SK-N-SH (cell line): ENCODE data around the gene TINAGL1. TPM values are rescaled to one million over a fixed set of nuclear protein-coding genes. Genes with fewer than 3 reads are reported as not detected.

ENCODE experiments used
- CTCF ChIA-PET: fragments of 300-600, 350-600 bp; formaldehyde crosslinking; extraction: SDS; loops from one replicate; lab custom pipeline; 2021; lab: Yijun Ruan, JAX
- POLR2A ChIA-PET: fragments of 350-600 bp; sonication (Branson Sonifier 250); formaldehyde crosslinking; extraction: SDS; loops from one replicate; lab custom pipeline; 2020; ENCODE audit warnings: antibody characterized with exemption, inconsistent platforms; lab: Yijun Ruan, JAX
- DNase-seq: peaks from one replicate; pipeline ENCODE4 v3.0.0; 2012
- H2AFZ ChIP-seq: fragments of 200-600 bp; sonication (generic); 2 replicates; pipeline ENCODE4 v1.8.1; 2016; ENCODE audit warnings: antibody characterized with exemption, mild to moderate bottlenecking, low read depth
- H3F3A ChIP-seq: fragments of 200-600 bp; sonication (generic); replicated peaks from 2 replicates; pipeline ENCODE3; 2016; ENCODE audit warnings: antibody characterized with exemption, mild to moderate bottlenecking; ENCODE audit not compliant: insufficient read depth
- H3K27ac ChIP-seq, 2 experiments: fragments of 200-500 bp in 1 of 2; fragments of 200-600 bp in 1 of 2; sonication (Bioruptor generic) in 1 of 2; sonication (generic), shearing (Covaris generic) in 1 of 2; 2 replicates each; pipeline versions ENCODE4 v1.5.1 to v1.6.1; 2014 to 2016; ENCODE audit warnings: low read depth in 2 of 2, inconsistent platforms in 1 of 2, low read length in 1 of 2, mild to moderate bottlenecking in 1 of 2, mixed read lengths in 1 of 2
- H3K27me3 ChIP-seq: fragments of 200-600 bp; sonication (generic), shearing (Covaris generic); 2 replicates; pipeline ENCODE4 v1.6.1; 2016; ENCODE audit warnings: mixed run types; ENCODE audit not compliant: insufficient read depth
- H3K36me3 ChIP-seq, 2 experiments: fragments of 200-500 bp in 1 of 2; fragments of 200-600 bp in 1 of 2; sonication (Bioruptor generic) in 1 of 2; sonication (generic) in 1 of 2; replicated peaks in 1 of 2; 2 replicates each; pipeline versions ENCODE3 to v1.5.1; 2014 to 2016; ENCODE audit warnings: low read length in 1 of 2, mild to moderate bottlenecking in 1 of 2; ENCODE audit not compliant: insufficient read depth in 2 of 2, control insufficient read depth in 1 of 2
- H3K4me1 ChIP-seq, 2 experiments: fragments of 200-500 bp in 1 of 2; fragments of 200-600 bp in 1 of 2; sonication (Bioruptor generic) in 1 of 2; sonication (generic), shearing (Covaris generic) in 1 of 2; 2 replicates each; pipeline versions ENCODE4 v1.5.1 to v1.6.1; 2014 to 2016; ENCODE audit warnings: low read depth in 1 of 2, low read length in 1 of 2, mixed run types in 1 of 2; ENCODE audit not compliant: insufficient read depth in 2 of 2, control insufficient read depth in 1 of 2
- H3K4me2 ChIP-seq: fragments of 200-600 bp; sonication (generic), shearing (Covaris generic); 2 replicates; pipeline ENCODE4 v1.6.1; 2017; ENCODE audit warnings: mixed run types
- H3K4me3 ChIP-seq, 2 experiments: fragments of 200-500 bp in 1 of 2; fragments of 200-600 bp in 1 of 2; sonication (Bioruptor generic) in 1 of 2; sonication (generic), shearing (Covaris generic) in 1 of 2; 2 replicates each; pipeline versions ENCODE4 v1.5.1 to v1.8.1; 2014 to 2016; ENCODE audit warnings: low read depth in 2 of 2, inconsistent platforms in 1 of 2, low read length in 1 of 2, mild to moderate bottlenecking in 1 of 2, mixed read lengths in 1 of 2, moderate library complexity in 1 of 2
- H3K79me2 ChIP-seq: fragments of 200-600 bp; sonication (generic); 2 replicates; pipeline ENCODE4 v1.8.1; 2017; ENCODE audit warnings: mild to moderate bottlenecking; ENCODE audit not compliant: insufficient read depth
- H3K9ac ChIP-seq: fragments of 200-600 bp; sonication (generic); 2 replicates; pipeline ENCODE4 v1.6.1; 2017; ENCODE audit warnings: mixed run types
- H3K9me2 ChIP-seq: fragments of 200-600 bp; sonication (generic); 2 replicates; pipeline ENCODE4 v1.6.1; 2017; ENCODE audit warnings: mixed run types
- H3K9me3 ChIP-seq: fragments of 200-600 bp; sonication (generic); 2 replicates; pipeline ENCODE4 v1.6.1; 2017; ENCODE audit warnings: mixed run types, mild to moderate bottlenecking, moderate library complexity
- H4K20me1 ChIP-seq: fragments of 200-600 bp; sonication (generic); 2 replicates; pipeline ENCODE4 v1.6.1; 2017; ENCODE audit warnings: mild to moderate bottlenecking, mixed run types; ENCODE audit not compliant: insufficient read depth
- ELF1 ChIP-seq: IDR thresholded peaks from 2 replicates; pipeline ENCODE4 v1.4.0; 2012
- EP300 ChIP-seq, 2 experiments: IDR thresholded peaks; 2 replicates each; pipeline versions ENCODE4 v1.4.0 to v1.6.1; 2012; ENCODE audit warnings: borderline replicate concordance in 1 of 2, low read depth in 1 of 2, low read length in 1 of 2
- GABPA ChIP-seq: IDR thresholded peaks from 2 replicates; pipeline ENCODE4 v1.4.0; 2012; ENCODE audit warnings: low read depth, mild to moderate bottlenecking
- NFIC ChIP-seq: IDR thresholded peaks from 2 replicates; pipeline ENCODE4 v1.4.0; 2012; ENCODE audit warnings: borderline replicate concordance
- NRF1 ChIP-seq: IDR thresholded peaks from 2 replicates; pipeline ENCODE4 v1.6.1; 2012; ENCODE audit warnings: low read depth, mild to moderate bottlenecking, low read length
- POLR2AphosphoS5 ChIP-seq: IDR thresholded peaks from 2 replicates; pipeline ENCODE4 v1.6.1; 2012; ENCODE audit warnings: low read depth, low read length
- RAD21 ChIP-seq: IDR thresholded peaks from 2 replicates; pipeline ENCODE4 v1.6.1; 2012; ENCODE audit warnings: mild to moderate bottlenecking, low read length
- RCOR1 ChIP-seq: fragments of 150-350 bp; IDR thresholded peaks from 2 replicates; pipeline ENCODE4 v1.6.1; 2017; ENCODE audit warnings: antibody characterized with exemption, low read length
- RXRA ChIP-seq: IDR thresholded peaks from 2 replicates; pipeline ENCODE4 v1.4.0; 2012; ENCODE audit warnings: low read depth, mild to moderate bottlenecking, borderline replicate concordance
- SIN3A ChIP-seq: IDR thresholded peaks from 2 replicates; pipeline ENCODE4 v1.6.1; 2012; ENCODE audit warnings: low read depth, mild to moderate bottlenecking, low read length, moderate library complexity, borderline replicate concordance
- SMC3 ChIP-seq: IDR thresholded peaks from 2 replicates; pipeline ENCODE4 v1.6.1; 2012; ENCODE audit warnings: low read depth, low read length, improper control_type of control experiment
- TCF12 ChIP-seq: IDR thresholded peaks from 2 replicates; pipeline ENCODE4 v1.4.0; 2012
- TEAD4 ChIP-seq: IDR thresholded peaks from 2 replicates; pipeline ENCODE4 v1.4.0; 2012; ENCODE audit warnings: mild to moderate bottlenecking, borderline replicate concordance; ENCODE audit not compliant: insufficient read depth
- WGBS: methylation state at CpG from one replicate; pipeline ENCODE4 v1.1.6; 2017; ENCODE audit warnings: low lambda C conversion rate; 5-methylcytosine and 5-hydroxymethylcytosine counted together
- polyA plus RNA-seq, 3 experiments: library from polyadenylated mRNA; depleted of rRNA; stranded (reverse); fragments of >200 nt; gene quantifications; 2 replicates each; pipeline ENCODE4 v1.2.3, GENCODE V29; 2012
- TF ChIP-seq, protein P1 (sequence below): IDR thresholded peaks from 2 replicates; pipeline ENCODE4 v1.4.0; 2012; ENCODE audit warnings: low read depth, borderline replicate concordance
- TF ChIP-seq, protein P2 (sequence below): fragments of 150-350 bp; IDR thresholded peaks from 2 replicates; pipeline ENCODE4 v1.6.1; 2016; ENCODE audit warnings: mild to moderate bottlenecking, low read depth, low read length
- TF ChIP-seq, protein P3 (sequence below): IDR thresholded peaks from 2 replicates; pipeline ENCODE4 v1.4.0; 2012; ENCODE audit warnings: low read depth

Gene TINAGL1
- polyA plus RNA-seq, 1 of the 3 experiments (the other 2 are of a cell fraction): not detected

DNA sequence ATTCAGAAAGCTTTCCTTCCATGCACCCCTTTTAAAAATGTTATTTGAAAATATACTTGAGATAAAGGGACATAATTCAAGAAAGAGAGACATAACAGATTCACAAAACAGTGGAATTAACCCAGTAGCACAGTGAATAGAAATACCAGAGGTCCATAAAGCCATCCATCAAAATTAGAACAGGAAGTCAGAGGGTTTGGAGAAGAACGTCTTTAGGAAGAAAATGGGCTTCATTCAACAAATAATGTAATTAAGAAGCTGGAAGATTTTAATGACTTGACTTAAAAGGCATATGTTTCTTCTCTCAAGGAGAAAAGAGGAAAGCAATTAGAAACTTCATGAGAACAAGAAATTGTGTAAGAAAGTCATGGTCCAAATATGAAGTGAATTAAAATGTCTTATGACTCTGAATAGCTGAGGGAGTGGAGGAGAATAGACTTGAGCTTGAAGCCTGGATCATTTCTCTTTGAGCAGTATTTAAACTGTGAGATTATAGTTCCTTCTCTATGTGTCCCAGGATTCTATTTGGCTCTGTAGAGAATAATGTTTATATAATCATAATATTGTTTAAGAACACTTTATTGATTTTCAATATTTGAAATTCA lies 33.3 kb downstream of the TINAGL1 start:
- DNase-seq: no peak
- H3K9me3 ChIP-seq: no peaks in the 10 kb centered on the region
- H3F3A ChIP-seq: peaks cover 7% of the 10 kb centered on the region
- H3K4me1 ChIP-seq: peaks cover 8% of the 10 kb centered on the region in 2 experiments; a peak in 1 of 4 replicates
- no peaks in the 10 kb centered on the region for H3K36me3 ChIP-seq
- H3K79me2 ChIP-seq: no peaks in the 10 kb centered on the region
- H2AFZ ChIP-seq: no peak overlapping the region
- ChIA-PET CTCF (interaction anchor here (1.0 to 1.5 kb wide), 5 partner anchors 9 to 215 kb away, joined by 3 to 5 read pairs (median 3); no protein-coding TSS in a partner anchor), POLR2A (no interaction called here)
- H4K20me1 ChIP-seq: no peaks in the 10 kb centered on the region
- H3K27me3 ChIP-seq: no peaks in the 10 kb centered on the region; the same call in 1 of the 2 replicates
- H3K4me3 ChIP-seq: no peak overlapping the region
- no peak overlapping the region for H3K4me2 ChIP-seq
- no peak overlapping the region for H3K27ac ChIP-seq
- TF ChIP-seq EP300 (IDR thresholded peaks at IDR 0.05; ENCODE audit: borderline replicate concordance in 1 of 2, low read depth in 1 of 2, low read length in 1 of 2) (no peak), RXRA (no peak), NFIC (no peak), RCOR1 (no peak), POLR2AphosphoS5 (no peak), ELF1 (no peak), NRF1 (no peak), SMC3 (no peak), SIN3A (no peak), TCF12 (no peak), GABPA (no peak), TEAD4 (no peak), RAD21 (no peak)
- TF ChIP-seq, protein P1, sequence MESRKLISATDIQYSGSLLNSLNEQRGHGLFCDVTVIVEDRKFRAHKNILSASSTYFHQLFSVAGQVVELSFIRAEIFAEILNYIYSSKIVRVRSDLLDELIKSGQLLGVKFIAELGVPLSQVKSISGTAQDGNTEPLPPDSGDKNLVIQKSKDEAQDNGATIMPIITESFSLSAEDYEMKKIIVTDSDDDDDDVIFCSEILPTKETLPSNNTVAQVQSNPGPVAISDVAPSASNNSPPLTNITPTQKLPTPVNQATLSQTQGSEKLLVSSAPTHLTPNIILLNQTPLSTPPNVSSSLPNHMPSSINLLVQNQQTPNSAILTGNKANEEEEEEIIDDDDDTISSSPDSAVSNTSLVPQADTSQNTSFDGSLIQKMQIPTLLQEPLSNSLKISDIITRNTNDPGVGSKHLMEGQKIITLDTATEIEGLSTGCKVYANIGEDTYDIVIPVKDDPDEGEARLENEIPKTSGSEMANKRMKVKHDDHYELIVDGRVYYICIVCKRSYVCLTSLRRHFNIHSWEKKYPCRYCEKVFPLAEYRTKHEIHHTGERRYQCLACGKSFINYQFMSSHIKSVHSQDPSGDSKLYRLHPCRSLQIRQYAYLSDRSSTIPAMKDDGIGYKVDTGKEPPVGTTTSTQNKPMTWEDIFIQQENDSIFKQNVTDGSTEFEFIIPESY: no peak
- TF ChIP-seq, protein P2, sequence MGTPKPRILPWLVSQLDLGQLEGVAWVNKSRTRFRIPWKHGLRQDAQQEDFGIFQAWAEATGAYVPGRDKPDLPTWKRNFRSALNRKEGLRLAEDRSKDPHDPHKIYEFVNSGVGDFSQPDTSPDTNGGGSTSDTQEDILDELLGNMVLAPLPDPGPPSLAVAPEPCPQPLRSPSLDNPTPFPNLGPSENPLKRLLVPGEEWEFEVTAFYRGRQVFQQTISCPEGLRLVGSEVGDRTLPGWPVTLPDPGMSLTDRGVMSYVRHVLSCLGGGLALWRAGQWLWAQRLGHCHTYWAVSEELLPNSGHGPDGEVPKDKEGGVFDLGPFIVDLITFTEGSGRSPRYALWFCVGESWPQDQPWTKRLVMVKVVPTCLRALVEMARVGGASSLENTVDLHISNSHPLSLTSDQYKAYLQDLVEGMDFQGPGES: no peak
- TF ChIP-seq, protein P3, sequence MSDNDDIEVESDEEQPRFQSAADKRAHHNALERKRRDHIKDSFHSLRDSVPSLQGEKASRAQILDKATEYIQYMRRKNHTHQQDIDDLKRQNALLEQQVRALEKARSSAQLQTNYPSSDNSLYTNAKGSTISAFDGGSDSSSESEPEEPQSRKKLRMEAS: no peak
- WGBS: 0% methylated on average over 1 of the region's 1 CpG
- H3K9ac ChIP-seq: no peak overlapping the region
- no peaks in the 10 kb centered on the region for H3K9me2 ChIP-seq
